Caki2 (cell line): Measurements from ENCODE around the gene CDH24. TPM values are rescaled to one million over a fixed set of nuclear protein-coding genes. Genes with fewer than 3 reads are reported as not detected.
"Not testable (repeated sequence)": the region's sequence is repeated elsewhere in the genome, so short reads cannot be mapped to it uniquely, and the experiment has no call there.

Source experiments
- DNase-seq: peaks from one replicate; pipeline ENCODE4 v3.0.0-alpha.2; 2015; ENCODE audit warnings: low read depth
- in situ Hi-C: cut with HindIII; loops from 2 replicates; pipeline ENCODE4 v1.10.0; 2016; ENCODE audit warnings: low sequenced_read_pairs, low pct_unique_long_range_greater_than_20kb, mixed read lengths
- total RNA-seq: library from RNA; depleted of rRNA; stranded (reverse); fragments of >200 nt; shearing (Covaris generic); gene quantifications from 2 replicates; pipeline ENCODE4 v1.2.3, GENCODE V29; 2014; ENCODE audit warnings: low replicate concordance

Gene CDH24
- total RNA-seq, 1 experiment from 2014 or later, result 7.6 TPM

- in situ Hi-C loops, result no loop called here
- DNase-seq, result no peak
Measured at GRCh38 chr14:23030936-23031335, 26.4 kb downstream of the CDH24 start.

- in situ Hi-C loops, result no loop called here
- no peak for DNase-seq
Measured at GRCh38 chr14:23028799-23029198, 28.5 kb downstream of the CDH24 start.

GRCh38 chr14:23025151-23025814 is 32.0 kb downstream of the CDH24 start:
- in situ Hi-C loops, result no loop called here
- peak; percentile 12 for DNase-seq

DNA sequence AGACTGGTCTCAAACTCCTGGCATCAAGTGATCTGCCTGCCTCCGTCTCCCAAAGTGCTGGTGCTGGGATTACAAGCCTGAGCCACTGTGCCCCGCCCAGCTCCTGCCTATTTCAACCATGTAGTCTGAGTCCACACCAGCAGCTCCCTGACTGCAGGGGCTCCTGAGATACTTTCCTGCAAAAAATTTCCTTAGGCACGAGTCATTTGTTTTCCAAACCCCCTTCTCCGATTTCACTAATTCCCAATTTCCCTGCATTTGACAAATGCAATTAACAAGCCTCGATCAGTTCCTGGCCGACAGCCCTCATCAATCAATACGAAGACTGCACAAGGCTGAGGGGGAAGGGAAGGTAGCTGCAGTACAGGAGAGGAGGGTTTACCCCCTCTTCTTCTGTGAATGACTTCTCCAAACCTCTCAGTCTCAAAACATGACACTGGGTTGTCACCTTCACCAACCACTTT is 32.7 kb downstream of the CDH24 start:
- no peak for DNase-seq
- in situ Hi-C loops, result no loop called here

- DNase-seq, result no peak
- in situ Hi-C loops, result no loop called here
Measured at GRCh38 chr14:23023795-23024152, 33.5 kb downstream of the CDH24 start.

GRCh38 chr14:23023022-23023794 is 34.1 kb downstream of the CDH24 start:
- in situ Hi-C loops, result no loop called here
- DNase-seq, result no peak

DNA sequence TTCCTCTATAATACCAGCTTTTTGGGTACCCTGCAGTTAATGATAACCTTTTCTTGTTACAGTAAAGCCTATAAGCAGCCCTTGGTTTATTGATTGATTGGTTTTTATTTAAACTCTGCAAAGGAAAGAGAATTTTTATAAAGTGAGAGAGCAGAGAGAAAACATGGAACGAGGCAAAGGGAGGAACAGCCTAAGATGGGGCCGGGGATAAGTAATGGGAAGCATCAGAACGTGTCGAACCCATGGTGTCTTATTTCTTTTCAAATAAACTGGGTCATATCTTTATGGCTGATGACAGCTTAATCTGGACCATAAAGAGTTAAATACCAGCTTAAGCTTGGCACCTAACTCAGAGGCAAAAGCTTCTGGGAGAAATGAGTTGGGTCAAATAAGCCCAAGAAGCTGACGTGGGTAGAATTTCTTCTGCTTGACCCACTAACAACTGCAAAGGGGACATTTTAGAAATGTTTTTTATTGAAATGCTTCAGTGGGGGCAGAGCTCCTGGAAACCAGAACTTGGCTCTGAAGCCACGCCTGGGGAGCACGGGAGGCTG is 35.4 kb downstream of the CDH24 start:
- in situ Hi-C loops, result no loop called here
- DNase-seq, result no peak

- no peak for DNase-seq
- in situ Hi-C loops, result no loop called here
Measured at GRCh38 chr14:23021434-23021833, 35.9 kb downstream of the CDH24 start.

GRCh38 chr14:23020143-23021128 is 36.9 kb downstream of the CDH24 start:
- in situ Hi-C loops, result no loop called here
- DNase-seq, result no peak

GRCh38 chr14:23018107-23018506 is 39.2 kb downstream of the CDH24 start:
- DNase-seq, result no peak
- in situ Hi-C loops, result no loop called here

DNA sequence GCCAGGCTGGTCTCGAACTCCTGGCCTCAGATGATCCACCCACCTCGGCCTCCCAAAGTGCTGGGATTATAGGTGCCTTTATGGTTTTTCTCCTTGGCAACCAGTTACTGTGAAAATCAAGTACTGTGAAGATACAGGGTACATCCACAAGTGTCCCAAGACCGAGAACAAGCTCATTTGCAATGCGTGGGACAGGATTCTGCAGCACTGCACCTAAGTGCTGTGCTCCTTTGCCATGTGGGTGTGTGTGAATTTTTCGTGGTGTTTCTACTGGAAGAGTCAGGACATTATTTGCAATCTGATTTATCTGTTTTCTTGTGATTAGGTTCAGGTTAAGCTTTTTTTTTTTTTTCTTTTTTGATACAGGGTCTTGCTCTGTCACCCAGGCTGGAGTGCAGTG is 40.2 kb downstream of the CDH24 start:
- in situ Hi-C loops, result no loop called here
- DNase-seq, result no peak

DNA sequence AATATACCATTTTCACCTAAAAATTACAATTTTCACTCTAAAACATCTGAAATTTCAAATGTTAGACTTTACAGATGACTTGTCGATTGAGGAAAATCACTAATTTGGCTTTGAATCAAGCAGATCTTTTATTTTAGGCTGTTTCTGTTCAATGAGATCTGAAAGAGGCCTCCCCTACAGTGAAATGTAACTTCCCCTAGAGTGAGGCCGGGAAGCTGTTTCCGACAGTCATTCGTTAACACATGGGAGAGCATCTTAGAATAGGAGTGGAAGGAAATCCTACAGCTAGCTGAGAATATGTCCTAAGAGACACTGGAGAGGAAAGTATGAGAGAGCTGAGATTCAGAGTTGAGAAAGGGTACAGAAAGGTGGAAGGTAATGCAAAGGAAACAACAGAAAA is 41.7 kb downstream of the CDH24 start:
- no peak for DNase-seq
- in situ Hi-C loops, result no loop called here

- in situ Hi-C loops, DNase-seq: not testable (repeated sequence)
Measured at GRCh38 chr14:23013749-23014054, 43.6 kb downstream of the CDH24 start.

DNA sequence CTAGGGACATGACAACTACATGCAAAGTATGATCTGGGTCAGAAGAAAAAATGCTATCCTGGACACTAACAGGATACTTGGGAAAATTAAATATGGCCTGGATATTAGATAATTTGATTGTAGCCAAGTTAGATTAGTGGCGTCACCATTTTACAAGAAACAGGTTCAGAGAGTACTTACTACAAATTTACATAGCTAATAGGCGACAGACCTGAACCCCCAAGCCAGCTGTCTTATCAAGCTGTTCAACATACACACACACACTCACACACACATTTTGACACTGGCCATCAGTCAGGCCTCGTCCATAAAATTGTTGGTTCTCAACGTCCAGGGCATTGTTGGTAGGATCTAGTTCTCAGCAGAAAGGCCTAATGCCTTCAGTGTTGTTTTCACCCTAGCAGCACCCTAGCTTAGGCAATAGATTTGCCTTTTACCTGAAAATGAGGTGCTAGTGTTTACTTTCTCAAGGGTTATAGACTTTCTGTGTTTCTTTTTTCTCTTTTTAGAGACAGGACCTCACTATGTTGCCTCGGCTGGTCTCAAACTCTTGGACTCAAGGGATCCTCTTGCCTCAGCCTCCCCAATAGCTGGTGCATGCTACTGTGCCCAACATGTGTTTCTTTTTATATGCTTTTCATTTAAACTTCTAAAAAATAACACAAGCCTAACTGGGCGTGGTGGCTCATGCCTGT is 44.1 kb downstream of the CDH24 start:
- no peak for DNase-seq
- in situ Hi-C loops, result no loop called here

- peak; percentile 70 for DNase-seq
- in situ Hi-C loops, result no loop called here
Measured at GRCh38 chr14:23009939-23010726, 47.2 kb downstream of the CDH24 start, which contains the start of gene C14orf93. Gene C14orf93, minus strand, starts transcription at chr14:23010143. Its CDS starts 11,120 bp downstream, at chr14:22999023.

GRCh38 chr14:23009483-23009938 is 47.8 kb downstream of the CDH24 start:
- in situ Hi-C loops, result no loop called here
- no peak for DNase-seq

DNA sequence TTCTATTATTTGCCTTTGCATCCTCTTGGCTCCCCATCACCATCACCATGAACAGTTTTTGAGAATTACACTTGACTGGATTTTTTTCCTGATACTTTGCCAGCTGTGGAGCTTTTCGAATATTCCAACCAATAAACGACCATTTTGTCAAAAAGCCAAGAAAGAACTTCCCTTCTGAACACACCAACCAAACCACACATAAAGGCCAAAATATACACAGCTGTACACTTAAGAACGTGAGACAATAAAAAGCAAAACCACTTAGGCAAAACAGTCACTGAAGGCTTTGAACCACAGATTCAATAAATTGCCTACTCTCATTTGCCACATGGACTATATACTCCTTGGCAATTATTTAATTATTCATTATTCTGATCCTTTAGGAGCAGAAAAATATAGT is 48.5 kb downstream of the CDH24 start:
- DNase-seq, result no peak
- in situ Hi-C loops, result no loop called here
